PFSK-1 (cell line): ENCODE measurements around the gene ELF2.

Experiments used
- POLR2AphosphoS5 ChIP-seq: IDR thresholded peaks from 2 replicates; pipeline ENCODE4 v1.6.1; 2012; ENCODE audit warnings: low read depth, mild to moderate bottlenecking, control low read depth, low read length, moderate library complexity
- SIN3A ChIP-seq: IDR thresholded peaks from 2 replicates; pipeline ENCODE4 v1.6.1; 2012; ENCODE audit warnings: mild to moderate bottlenecking, low read length, moderate library complexity, borderline replicate concordance; ENCODE audit not compliant: insufficient read depth
- TAF1 ChIP-seq: IDR thresholded peaks from 2 replicates; pipeline ENCODE4 v1.6.1; 2012; ENCODE audit warnings: low read length, control low read depth, borderline replicate concordance; ENCODE audit not compliant: insufficient read depth
- TF ChIP-seq, protein P1 (sequence below), 2 experiments: IDR thresholded peaks; 2 replicates each; pipeline versions ENCODE4 v1.6.1 to v1.8.0; 2011 to 2012; ENCODE audit warnings: low read depth in 2 of 2, low read length in 2 of 2, control low read depth in 1 of 2, inconsistent platforms in 1 of 2, mild to moderate bottlenecking in 1 of 2, moderate library complexity in 1 of 2; ENCODE audit not compliant: insufficient read depth in 1 of 2

- TF ChIP-seq POLR2AphosphoS5 = no peak
- TF ChIP-seq TAF1 = no peak
- TF ChIP-seq, protein P1, sequence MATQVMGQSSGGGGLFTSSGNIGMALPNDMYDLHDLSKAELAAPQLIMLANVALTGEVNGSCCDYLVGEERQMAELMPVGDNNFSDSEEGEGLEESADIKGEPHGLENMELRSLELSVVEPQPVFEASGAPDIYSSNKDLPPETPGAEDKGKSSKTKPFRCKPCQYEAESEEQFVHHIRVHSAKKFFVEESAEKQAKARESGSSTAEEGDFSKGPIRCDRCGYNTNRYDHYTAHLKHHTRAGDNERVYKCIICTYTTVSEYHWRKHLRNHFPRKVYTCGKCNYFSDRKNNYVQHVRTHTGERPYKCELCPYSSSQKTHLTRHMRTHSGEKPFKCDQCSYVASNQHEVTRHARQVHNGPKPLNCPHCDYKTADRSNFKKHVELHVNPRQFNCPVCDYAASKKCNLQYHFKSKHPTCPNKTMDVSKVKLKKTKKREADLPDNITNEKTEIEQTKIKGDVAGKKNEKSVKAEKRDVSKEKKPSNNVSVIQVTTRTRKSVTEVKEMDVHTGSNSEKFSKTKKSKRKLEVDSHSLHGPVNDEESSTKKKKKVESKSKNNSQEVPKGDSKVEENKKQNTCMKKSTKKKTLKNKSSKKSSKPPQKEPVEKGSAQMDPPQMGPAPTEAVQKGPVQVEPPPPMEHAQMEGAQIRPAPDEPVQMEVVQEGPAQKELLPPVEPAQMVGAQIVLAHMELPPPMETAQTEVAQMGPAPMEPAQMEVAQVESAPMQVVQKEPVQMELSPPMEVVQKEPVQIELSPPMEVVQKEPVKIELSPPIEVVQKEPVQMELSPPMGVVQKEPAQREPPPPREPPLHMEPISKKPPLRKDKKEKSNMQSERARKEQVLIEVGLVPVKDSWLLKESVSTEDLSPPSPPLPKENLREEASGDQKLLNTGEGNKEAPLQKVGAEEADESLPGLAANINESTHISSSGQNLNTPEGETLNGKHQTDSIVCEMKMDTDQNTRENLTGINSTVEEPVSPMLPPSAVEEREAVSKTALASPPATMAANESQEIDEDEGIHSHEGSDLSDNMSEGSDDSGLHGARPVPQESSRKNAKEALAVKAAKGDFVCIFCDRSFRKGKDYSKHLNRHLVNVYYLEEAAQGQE (IDR thresholded peaks at IDR 0.05; ENCODE audit: insufficient read depth in 1 of 2, low read depth in 2 of 2, low read length in 2 of 2) = no peak
- TF ChIP-seq SIN3A = no peak
Observed at GRCh38 chr4:139223682-139224317, 46.8 kb upstream of the ELF2 start.
